H54 (cell line): ENCODE results near the gene ABHD18.
A peak's percentile ranks its signal among the peaks of the same experiment; 100 is the strongest.
"Not testable (repeated sequence)": the region's sequence is repeated elsewhere in the genome, so short reads cannot be mapped to it uniquely, and the experiment has no call there.

Experiments used
- DNase-seq: peaks from one replicate; pipeline ENCODE4 v3.0.0; 2011; ENCODE audit warnings: low spot score, mixed read lengths; ENCODE audit not compliant: insufficient read length
- FAIRE-seq: peaks from 3 replicates; lab custom pipeline; 2011; peaks lifted over from hg19 to GRCh38; lab: Jason Lieb, UNC
- POLR2A ChIP-seq: IDR thresholded peaks from 2 replicates; pipeline ENCODE4 v1.6.1; 2011; ENCODE audit warnings: low read depth, mild to moderate bottlenecking, low read length

ABHD18 gene

DNA sequence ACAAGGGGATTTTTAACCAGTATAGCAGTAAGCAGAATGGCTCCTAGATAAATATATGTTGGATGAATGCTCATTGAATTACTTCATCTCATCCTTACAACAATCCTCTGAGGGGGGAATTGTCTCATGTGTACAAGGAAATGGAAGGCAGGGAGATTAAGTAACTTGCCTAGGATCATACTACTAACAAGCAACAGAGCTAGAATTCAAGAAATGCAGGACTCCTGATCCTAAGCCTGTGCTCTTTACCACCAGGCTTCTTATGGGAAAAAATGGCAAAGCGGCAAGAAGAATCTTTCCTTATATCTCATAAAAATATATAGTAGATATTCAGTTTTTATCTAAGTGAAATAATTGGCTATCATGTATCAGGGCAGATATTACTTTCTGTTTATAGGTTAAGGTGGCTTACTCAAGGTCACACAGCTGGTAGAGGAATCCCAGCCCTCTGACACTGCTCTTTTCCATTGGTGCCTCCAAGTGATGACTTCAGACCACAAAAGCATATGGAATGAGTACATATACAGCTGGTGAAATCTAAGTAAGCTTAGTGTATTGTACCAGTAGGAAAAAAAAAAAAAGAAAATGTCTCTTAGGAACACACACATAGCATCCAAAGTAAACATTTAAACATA, 2.1 kb downstream of the ABHD18 start:
- FAIRE-seq: no peak
- DNase-seq: no peak

GRCh38 chr4:127968586-127968985, 3.4 kb downstream of the ABHD18 start:
- no peak for TF ChIP-seq POLR2A
- DNase-seq: no peak
- no peak for FAIRE-seq

More for the DNA sequence above, 2.1 kb downstream of the ABHD18 start:
- TF ChIP-seq POLR2A: no peak

DNA sequence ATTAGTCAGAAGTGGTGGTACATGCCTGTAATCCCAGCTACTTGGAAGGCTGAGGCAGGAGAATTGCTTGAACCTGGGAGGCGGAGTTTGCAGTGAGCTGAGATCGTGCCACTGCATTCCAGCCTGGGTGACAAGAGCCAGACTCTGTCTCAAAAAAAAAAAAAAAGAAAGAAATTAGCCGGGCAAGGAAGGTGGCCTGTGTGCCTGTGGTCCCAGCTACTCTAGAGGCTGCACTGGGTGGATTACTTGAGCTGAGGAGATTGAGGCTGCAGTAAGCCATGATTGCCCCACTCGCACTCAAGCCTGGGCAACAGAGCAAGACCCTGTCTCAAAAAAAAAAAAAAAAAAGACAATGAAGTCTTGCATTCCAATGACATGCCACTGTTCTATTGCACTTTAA, 5.7 kb downstream of the ABHD18 start:
- FAIRE-seq: not testable (repeated sequence)

DNA sequence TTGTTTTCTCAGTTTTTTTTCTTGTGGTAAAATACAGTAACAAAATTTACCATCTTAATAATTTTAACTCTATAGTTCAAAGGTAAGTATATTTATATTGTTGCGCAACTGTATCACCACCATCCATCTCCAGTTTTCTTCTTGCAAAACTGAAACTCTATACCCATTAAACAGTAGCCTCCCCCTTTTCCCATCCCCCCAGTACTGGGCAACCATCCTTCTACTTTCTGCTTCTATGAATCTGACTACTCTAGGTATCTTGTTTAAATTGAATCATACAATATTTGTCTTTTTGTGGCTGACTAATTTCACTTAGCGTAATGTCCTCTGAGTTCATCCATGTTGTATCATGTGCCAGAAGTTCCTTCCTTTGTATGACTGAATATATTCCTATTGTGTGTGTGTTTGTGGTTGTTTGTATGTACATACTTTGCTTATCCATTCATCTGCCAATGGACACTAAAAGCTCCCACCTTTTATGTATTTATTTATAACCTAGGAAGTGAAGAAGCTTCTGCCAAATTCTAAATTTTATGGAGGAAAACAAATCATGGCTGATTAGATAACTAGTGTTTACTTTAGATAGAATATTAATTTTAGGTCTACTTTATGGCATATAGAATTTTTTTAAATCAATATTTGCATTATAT, 10.0 kb downstream of the ABHD18 start:
- TF ChIP-seq POLR2A: no peak
- DNase-seq: no peak
- no peak for FAIRE-seq

More for the DNA sequence above, 5.7 kb downstream of the ABHD18 start:
- DNase-seq: not testable (repeated sequence)

- FAIRE-seq: no peak
- TF ChIP-seq POLR2A: no peak
These were observed 13.7 kb downstream of the ABHD18 start for GRCh38 chr4:127978930-127979329.

GRCh38 chr4:127982445-127982844, 17.2 kb downstream of the ABHD18 start:
- no peak for FAIRE-seq
- TF ChIP-seq POLR2A: no peak
- no peak for DNase-seq

More at GRCh38 chr4:127978930-127979329, 13.7 kb downstream of the ABHD18 start:
- no peak for DNase-seq

DNA sequence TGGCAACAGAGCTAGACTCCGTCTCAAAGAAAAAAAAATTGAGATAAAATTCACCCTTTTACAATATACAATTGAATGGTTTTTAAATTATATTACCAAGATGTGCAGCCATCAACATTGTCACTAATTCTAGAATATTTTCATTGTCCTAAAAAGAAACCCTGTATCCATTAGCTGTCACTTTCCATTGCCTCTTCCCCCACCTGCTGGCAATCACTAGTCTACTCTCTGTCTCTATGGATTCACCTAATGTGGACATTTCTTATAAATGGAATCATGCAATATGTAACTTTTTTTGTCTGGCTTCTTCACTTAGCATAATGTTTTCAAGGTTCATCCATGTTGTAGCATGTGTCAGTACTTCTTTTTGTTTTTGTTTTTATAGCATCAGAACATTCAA, 20.8 kb downstream of the ABHD18 start:
- DNase-seq: no peak
- no peak for FAIRE-seq
- TF ChIP-seq POLR2A: no peak

- no peak for TF ChIP-seq POLR2A
- DNase-seq (no peak), FAIRE-seq (no peak)
These were observed 23.4 kb downstream of the ABHD18 start for GRCh38 chr4:127988638-127989037.

DNA sequence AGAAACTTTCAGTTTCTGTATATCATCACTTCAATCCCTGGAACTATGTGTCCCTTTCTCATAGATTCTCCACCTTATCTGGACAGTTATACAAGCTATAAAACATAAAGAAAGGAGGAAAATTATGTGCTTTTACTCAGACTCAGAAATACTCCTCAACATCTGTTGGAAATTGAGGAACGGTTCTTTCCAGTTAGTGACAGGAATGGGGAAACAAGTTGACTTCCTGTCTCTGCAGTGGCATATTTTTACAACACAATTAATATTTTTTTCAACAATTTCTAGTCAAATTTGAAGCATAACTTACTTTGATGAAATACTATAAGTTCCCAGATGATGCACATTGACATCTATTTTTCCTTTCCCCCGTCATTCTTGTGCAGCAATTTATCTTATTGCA, 27.9 kb downstream of the ABHD18 start:
- FAIRE-seq: no peak
- TF ChIP-seq POLR2A: no peak
- no peak for DNase-seq

DNA sequence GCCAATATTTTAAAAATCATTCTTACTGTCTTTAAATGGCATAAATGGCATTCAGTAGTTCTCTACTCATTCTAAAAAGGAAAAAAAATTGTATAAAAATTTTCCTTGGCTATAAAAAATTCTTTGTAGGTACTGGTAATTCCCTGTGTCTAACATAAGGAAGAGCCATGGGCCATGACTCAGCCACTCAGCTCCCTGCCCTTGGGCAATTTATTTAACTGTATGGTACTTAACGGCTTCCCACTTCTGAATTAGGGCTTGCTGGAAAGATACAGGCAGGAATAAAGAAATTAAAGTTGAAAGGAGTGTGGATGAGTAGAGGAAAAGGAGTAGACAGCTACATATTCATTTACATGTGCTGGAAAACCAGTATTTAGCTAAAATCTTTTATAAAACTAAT, 30.6 kb downstream of the ABHD18 start:
- DNase-seq (no peak), FAIRE-seq (no peak)
- no peak for TF ChIP-seq POLR2A

DNA sequence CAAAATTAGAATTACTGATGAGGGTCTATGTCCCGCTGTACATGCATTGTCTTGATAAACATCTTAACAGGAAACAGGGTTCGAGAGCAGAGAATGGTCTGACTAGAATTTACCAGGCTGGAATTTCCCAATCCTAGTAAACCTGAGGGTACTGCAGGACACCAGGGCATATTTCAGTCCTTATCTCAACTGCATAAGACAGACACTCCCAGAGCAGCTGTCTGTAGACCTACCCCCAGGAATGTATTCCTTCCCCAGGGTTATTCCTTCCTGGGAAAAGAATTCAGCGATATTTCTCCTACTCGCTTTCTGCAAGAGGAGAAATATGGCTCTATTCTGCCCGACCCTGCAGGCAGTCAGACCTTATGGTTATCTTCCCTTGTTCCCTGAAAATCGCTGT, 31.3 kb downstream of the ABHD18 start:
- FAIRE-seq: not testable (repeated sequence)

GRCh38 chr4:127997534-127998388, 32.6 kb downstream of the ABHD18 start:
- FAIRE-seq: peak; percentile 87
- TF ChIP-seq POLR2A: no peak
- peak; percentile 22 for DNase-seq

More for the DNA sequence above, 31.3 kb downstream of the ABHD18 start:
- DNase-seq: not testable (repeated sequence)

- FAIRE-seq: no peak
- DNase-seq: no peak
- TF ChIP-seq POLR2A: no peak
These were observed 41.4 kb downstream of the ABHD18 start for GRCh38 chr4:128006592-128006991.

DNA sequence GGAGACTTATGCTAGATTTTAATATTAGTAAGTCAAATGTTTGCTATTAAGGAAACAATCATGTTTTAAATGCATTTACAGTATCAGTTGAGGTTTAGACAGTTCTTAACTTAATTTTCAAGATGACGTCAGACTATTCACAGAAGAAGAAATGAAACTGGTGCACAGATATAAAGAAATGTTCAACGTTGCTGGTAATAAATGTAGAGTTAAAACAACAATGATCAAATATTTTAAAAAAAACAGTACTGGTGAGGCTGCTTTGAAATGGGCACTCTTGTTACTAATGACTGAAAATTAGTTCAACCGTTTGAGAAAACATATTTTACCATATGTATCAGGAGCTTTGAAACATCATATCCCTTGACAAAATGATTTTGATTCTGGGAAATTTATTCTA, 44.2 kb downstream of the ABHD18 start:
- no peak for DNase-seq
- no peak for FAIRE-seq
- no peak for TF ChIP-seq POLR2A
